Activated T-cell treated with anti-CD3 and anti-CD28 coated beads for 48 hours (primary cell): ENCODE data around the gene PCGF6.
"Not testable (repeated sequence)": the region's sequence is repeated elsewhere in the genome, so short reads cannot be mapped to it uniquely, and the experiment has no call there.

Experiments used
- DNase-seq: peaks from one replicate; pipeline ENCODE4 v3.0.0-alpha.2; 2020; ENCODE audit warnings: low read depth

The PCGF6 gene

DNA sequence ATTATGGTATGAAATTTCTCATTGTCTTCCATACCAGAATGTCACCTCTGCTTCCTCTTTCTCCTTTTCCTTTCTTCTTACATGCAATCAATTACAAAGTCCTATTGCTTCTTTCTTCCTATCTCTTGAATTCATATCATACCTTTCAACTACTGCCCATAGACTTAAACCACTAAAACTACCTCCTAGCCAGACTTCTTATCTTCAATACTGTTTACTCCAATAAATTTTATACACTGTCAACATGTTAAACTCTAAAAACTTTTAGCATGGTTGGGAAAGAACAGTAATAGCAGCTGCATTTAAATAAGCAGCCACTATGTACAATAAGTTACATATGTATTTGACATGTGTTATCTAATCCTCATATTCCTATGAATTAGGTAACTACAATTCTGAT lies 34.9 kb downstream of the PCGF6 start:
- DNase-seq = no peak

DNA sequence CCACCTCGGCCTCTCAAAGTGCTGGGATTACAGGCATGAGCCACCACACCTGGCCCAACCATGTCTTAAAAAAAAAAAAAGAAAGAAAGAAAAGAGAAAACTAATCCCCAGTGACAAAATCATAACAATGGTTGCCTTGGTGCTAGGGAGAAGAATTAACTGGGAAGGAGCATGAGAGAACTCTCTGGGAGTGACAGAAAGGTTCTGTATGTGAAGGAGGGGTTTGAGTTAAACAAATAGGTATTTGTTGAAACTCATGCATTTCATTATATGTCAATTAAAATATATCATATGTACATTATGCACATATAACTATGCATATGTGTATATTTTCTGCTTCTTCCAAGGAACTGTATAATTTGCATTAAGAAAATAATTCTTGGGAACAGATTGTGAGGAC lies 40.7 kb downstream of the PCGF6 start:
- DNase-seq = no peak

DNA sequence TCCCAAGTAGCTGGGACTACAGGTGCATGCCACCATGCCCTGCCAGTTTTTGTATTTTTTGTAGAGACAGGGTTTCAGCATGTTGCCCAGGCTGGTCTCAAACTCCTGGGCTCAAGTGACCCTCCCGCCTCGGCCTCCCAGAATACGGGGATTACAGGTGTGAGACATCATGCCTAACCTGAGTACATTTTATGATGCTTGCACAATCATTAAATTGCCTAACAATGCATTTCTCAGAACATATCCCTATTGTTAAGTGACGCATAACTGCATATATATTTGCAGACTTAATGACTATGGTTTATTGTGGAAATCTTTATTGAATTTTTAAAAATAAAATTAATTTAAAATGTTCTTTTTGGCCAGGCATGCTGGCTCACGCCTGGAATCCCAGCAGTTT lies 43.3 kb downstream of the PCGF6 start:
- no peak for DNase-seq

DNA sequence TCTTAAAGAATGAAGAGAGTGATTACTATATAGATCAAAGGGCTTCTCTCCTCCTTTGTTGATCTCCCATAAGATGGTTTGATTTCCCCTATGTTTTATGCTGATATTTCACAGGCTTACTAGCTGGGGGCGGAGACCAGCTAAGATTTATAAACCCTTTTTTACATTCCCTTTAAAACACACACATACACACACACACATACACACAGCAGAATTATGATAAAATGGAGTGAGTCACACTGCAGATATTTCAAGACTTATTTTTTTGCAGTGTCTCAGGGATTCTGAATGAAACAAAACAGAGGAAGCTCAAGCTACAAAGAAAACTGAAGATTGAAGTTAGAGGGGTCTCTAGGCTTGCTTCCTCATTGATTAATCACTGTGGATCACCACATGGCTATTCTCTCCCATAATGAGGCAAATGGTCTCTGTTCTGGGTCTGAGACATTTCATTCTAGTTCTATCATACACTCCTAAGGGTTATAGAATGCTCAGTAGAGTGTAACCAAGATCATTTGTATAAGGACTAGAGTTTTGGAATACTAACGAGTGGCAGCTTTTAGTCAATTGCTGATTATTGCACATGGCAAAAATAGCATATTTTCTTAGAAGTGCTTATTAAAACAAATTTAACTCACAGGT lies 55.4 kb downstream of the PCGF6 start:
- DNase-seq = no peak

DNA sequence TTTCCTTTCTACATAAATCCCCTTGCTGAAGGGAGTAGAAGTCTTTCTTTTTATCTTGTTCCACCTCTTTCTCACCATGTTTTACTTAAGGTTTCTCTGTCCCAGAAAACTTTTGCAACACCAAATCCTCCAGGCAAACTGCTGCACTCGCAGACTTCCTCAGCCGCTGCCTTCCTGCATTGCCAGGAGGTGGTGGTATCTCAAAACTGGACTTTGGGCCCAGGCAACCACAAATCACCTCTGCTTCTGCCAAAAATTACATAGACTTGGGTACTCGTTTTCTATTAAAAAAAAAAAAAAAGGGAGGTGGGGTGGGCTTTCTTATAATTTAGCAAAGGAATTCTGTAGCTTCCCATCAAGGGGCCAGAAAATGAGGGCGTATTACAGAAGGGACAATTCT lies 59.4 kb downstream of the PCGF6 start:
- no peak for DNase-seq

DNA sequence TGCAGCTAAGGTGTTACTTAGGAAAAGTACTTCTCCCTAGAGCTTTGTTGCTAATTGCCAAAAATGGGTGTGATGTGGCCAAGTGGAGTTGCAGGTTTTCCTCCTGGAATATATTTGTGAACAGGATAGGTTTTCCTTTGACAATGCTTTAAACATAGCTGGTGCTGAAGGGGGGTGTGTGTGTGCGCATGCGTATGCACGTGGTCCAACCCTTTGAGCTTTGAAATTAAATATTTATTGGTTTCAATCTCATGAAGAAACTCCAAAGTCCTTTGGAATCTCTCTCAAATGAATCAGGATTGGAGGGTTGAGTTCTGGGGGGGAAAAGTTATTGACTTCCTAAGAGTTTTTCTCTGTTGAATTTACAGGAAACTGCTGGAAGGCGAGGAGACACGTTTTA lies 62.9 kb downstream of the PCGF6 start:
- DNase-seq = no peak

DNA sequence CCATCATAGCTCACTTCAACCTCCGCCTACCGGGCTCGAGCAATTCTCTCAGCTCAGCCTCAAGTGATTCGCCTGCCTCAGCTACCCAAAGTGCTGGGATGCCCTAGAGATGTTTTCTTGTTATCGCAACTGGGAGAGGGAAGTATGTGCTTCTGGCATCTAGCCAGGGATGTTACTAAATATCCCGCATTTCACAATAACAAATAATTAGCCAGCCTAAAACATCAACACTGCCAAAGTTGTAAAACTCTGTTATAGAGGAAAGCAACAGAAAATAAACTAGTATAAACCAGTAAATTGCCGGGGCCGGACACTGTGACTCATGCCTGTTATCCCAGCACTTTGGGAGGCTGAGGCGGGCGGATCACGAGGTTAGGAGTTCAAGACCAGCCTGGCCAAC lies 66.8 kb downstream of the PCGF6 start:
- no peak for DNase-seq

DNA sequence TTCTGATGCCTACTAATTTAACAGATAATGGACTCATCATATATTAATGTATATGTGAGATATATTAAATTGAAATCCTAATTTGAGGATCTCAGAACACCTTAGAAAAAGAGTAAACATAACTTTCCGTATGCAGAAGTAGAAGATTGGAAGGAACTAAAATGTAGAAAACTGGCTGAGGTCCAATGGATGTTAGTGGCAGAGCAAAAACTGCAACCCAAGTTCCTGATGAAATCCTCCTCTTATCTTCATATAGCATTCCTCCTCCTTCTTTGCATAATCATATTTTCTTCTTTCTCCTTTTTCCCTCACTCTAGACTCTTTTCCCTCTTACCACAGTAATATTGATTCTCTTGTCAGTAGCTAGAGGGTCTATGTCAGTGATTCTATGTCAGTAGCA lies 68.0 kb downstream of the PCGF6 start:
- DNase-seq = no peak

DNA sequence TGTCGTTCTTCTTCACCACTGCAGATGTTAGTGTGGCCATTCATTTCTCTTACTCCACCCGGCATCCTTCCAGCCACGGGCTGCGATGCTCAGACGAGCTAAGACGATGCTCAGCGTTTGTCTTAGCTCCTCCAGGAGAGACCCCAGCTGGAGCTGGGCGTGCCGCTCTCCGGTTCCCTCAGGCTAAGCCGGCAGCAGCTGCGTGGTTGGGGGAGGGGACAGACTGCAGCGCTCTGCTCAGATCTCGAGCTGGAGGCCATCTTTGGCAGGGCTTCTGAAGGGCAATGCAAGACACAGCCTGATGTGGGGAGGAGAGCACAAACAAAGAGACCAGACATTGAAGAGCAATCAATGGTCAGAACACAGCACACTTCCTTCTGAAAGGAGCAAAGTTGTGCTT lies 69.2 kb downstream of the PCGF6 start:
- DNase-seq = no peak

DNA sequence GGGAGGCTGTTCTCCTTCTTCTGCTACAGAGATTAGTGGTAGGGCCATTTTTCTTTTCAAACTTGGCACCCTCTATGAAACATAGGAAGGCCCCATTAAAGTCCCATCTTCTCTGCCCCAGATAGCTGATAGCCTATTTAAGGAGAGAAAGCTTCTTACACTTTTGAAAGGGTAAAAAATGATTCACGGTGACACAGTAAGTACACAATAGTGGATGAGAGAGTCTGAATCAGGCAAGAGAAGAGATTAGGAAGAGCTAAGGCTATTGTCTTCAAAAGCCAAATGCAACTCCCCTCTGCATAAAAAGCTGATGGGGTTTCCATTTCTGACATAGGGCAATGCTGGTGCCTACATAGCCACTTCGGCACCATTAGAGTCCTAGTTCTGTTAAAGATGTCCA lies 70.4 kb downstream of the PCGF6 start:
- DNase-seq = no peak

DNA sequence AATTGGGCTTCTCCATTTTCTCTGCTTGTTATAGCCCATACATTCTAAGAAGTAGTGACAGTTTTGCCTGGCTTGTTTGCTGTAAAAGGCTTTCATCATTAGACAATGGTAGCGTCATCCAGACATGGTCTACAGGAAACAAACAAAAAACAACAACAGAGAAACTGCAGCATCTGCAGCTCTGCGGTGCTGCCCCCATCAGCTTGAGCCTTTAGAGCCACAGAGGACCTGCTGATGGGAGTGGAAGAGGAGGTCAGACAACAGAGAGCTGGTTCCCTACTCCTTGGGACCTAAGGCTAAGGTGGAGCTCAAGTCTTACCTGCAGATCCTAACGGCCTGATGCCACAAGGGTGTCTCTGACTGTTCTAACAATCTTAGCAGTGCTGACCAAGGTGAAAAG lies 70.9 kb downstream of the PCGF6 start:
- DNase-seq = no peak

DNA sequence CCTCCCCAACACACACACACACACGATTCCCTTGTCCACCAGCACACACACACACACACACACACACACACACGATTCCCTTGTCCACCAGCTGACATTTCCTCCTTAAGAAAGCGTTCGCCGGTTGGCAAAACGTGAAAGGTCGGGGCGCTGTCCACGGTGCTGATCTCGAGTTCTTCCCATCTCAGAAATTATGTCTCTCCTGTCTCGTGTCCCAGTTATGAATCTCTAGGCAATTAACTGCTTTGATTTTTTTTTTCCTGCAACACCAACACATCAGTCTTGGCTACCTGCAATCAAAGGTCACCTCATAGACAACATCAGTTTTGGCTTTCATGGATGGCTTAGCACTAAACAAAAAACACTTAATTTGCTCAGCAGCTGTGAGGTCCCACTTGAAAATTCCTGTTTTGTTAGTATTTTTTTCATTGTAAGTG lies 72.1 kb downstream of the PCGF6 start:
- DNase-seq = peak; percentile 35

DNA sequence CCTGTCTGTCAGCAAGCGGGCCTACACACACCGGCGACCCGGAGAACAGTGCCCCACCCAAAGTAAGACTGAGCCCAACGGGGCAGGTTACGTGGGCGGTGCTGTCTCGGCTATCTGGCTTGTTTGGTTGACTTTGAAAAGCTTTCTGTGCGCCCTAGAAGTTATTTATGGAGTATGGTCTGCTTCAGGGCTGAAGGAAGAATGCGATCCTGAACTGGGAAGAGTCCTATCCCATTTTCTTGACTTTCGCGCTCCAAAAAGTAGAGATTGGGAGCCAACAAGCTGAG lies 72.5 kb downstream of the PCGF6 start:
- DNase-seq = no peak

DNA sequence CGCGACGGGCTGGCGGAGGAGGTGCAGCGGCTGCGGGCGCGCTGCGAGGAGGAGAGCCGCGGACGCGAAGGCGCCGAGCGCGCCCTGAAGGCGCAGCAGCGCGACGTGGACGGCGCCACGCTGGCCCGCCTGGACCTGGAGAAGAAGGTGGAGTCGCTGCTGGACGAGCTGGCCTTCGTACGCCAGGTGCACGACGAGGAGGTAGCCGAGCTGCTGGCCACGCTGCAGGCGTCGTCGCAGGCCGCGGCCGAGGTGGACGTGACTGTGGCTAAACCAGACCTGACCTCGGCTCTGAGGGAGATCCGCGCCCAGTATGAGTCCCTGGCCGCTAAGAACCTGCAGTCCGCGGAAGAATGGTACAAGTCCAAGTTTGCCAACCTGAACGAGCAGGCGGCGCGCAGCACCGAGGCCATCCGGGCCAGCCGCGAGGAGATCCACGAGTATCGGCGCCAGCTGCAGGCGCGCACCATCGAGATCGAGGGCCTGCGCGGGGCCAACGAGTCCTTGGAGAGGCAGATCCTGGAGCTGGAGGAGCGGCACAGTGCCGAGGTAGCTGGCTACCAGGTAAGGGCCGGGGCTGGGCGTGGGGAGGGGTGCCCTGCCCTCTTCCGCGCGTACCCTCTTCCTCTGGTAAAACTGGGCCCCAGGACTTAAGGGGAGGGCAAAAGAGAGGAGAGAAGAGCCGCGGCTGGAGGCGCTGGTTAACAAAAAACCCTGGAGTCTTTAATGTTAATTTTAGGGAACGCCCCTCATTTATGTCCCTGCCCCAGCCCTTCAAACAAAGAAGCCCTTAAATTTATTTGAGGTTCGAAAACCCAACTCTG lies 73.0 kb downstream of the PCGF6 start:
- DNase-seq = no peak

DNA sequence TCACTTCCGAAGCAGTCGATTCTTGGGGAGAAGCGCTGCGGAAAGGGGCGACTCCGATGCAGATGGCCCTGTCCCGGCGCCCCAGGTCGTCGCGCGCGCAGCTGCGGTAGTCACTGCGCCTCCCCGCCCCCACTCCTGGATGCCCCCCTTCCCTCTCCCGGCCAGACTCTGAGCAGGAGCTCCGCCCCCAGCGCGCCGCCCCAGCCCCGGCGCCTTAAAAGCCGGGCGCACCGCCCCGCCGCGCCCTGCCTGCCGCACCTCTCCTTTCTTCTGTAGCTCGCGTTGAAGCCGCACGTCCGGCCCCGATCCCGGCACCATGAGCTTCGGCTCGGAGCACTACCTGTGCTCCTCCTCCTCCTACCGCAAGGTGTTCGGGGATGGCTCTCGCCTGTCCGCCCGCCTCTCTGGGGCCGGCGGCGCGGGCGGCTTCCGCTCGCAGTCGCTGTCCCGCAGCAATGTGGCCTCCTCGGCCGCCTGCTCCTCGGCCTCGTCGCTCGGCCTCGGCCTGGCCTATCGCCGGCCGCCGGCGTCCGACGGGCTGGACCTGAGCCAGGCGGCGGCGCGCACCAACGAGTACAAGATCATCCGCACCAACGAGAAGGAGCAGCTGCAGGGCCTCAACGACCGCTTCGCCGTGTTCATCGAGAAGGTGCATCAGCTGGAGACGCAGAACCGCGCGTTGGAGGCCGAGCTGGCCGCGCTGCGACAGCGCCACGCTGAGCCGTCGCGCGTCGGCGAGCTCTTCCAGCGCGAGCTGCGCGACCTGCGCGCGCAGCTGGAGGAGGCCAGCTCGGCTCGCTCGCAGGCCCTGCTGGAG lies 73.8 kb downstream of the PCGF6 start, which contains the start of gene INA:
INA (plus strand) TSS at position 243 of the 817 bp plus-strand sequence; CDS start at position 317, 74 bp downstream.
- DNase-seq = peak; percentile 39

DNA sequence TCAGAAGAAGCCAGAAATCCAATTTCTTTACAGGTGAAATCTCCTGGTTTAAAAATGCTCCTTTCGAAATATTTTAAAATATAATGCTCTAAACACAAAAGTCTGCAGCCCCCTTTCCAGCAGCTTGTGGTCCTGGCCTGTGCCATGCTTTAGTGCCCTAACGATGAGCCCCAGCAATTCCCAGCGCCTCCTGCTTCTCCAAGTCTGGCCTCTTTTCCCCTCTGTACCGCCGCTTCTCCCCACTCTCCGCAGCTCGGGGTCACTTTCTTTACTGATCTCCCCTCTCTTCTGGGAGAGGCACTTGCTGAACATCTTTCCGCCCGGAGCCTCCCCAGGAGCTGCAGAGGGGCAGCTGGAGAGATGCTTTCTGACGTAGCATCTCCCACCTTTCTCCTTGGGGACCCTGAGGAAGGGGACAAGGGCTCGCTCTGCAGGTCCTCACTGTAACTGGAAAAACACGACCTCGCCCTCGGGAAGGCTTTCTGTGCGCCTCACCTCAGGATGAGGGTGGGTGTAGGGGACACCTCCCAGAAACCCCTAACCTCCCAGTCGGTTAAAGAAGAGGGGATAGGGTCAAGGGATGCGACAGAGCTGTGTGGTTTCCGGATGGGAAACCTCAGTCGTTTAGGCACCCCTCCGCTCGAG lies 74.6 kb downstream of the PCGF6 start:
- no peak for DNase-seq

DNA sequence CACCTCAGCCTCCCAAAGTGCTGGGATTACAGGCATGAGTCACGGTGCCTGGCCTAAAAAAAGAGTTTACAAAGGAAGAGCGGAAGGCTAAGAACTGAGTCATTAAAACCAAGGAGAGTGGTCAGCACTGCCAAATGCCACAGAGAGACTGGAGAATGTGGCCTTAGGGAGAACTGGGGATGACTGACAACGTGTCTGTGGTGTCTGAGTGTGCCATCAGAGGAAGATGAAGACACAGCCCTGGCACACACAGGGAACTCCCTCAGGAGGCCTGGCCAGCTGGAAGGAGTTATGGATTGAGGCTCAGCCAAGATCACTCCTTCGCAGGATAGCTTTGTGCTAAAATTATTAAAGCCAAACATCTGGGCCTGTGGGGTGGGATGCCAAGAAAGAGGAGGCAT lies 77.9 kb downstream of the PCGF6 start:
- no peak for DNase-seq

DNA sequence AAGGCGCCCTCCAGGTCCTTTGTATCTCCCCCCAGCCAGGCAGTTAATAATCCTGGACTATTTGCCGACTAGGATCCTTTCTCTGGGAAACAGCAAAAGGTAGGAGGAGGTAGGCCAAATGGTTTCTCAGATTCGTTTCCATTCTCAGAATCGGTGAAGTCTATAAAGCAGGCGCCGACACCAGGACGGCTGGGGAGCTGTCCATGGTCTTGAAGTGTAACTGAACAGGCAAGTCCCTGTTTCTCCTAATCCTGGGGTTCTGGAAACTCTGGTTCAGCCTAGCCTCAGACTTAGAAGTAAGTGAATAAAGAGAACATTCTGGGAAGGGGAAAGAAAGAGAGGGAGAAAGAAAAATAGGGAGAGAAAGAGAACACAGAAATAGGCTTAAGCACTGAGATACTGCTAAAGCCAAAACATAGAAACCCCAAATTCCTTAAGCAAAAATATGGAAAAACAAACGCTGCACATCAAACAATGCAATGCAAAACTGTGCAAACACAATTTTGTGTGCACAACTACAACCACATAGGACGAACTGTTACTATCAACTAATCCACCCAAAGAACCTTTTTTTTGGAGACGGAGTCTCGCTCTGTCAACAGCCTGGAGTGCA lies 85.1 kb downstream of the PCGF6 start:
- no peak for DNase-seq

DNA sequence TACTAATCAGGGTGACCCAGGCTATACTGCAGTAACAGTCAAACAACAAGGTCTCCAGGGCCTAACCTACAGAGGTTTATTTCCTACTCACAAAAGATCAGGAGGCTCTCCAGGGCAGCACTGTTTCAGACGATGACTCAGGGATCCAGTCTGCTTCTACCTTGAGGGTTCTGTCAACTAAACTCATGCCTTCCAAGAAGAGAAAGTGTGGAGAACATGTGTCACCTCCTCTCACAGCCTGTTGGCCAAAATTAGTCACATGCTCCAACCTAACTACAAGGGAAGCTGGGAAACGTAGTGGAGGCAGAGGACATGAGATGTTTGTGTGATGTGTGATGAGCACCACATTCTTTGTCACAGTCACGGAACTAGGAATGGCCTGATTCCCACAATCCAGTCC lies 88.7 kb downstream of the PCGF6 start:
- DNase-seq = no peak

DNA sequence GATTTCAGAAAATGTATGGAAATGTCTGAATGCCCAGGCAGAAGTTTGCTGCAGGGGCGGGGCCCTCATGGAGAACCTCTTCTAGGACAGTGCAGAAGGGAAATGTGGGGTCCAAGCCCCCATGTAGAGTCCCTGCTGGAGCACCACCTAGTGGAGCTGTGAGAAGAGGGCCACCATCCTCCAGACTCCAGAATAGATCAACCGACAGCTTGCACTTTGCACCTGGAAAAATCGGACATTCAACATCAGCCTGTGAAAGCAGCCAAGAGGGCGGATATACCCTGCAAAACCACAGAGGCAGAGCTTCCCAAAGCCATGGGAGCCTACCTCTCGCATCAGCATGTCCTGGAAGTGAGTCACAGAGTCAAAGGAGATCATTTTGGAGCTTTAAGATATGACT lies 91.0 kb downstream of the PCGF6 start:
- no peak for DNase-seq

DNA sequence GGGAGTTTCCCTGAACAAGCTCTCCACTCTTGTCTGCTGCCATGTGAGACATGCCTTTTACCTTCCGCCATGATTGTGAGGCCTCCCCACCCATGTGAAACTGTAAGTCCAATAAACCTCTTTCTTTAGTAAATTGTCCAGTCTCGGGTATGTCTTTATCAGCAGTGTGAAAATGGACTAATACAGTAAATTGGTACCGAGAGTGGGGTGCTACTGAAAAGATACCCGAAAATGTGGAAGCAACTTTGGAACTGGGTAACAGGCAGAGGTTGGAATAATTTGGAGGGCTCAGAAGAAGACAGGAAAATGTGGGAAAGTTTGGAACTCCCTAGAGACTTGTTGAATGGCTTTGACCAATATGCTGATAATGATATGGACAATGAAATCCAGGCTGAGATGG lies 92.0 kb downstream of the PCGF6 start:
- DNase-seq = not testable (repeated sequence)

DNA sequence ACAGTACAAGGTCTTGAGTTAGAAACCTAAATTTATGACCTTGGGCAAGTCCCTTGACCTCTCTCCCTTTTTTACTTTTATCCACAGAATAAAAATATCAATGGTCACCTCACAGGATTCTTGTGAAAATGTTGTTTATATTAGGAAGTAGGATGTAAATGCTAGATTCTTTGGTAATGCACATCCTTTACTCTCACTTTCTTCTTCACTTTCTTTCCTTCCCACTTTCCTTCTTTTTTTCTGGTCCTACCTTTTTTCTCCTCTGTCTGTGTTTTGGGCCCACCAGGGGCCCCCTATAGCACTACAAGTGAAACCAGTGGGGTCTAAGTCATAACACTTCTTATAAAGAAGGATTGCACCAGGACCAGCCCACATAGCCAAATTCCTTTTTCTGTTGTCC lies 93.1 kb downstream of the PCGF6 start:
- DNase-seq = no peak
